Esophagus muscularis mucosa (tissue), 4 donors: ENCODE data around the gene CAPZB. TPM values are rescaled to one million over a fixed set of nuclear protein-coding genes. Genes with fewer than 3 reads are reported as not detected.

Experiments
- DNase-seq: peaks from one replicate; pipeline ENCODE4 v3.0.0-alpha.2; 2017; ENCODE audit errors: extremely low spot score
- H3K27ac ChIP-seq, 4 donors: fragments of 200-600 bp; sonication (generic); replicated peaks in 1 of 4; 1 replicate in 3 of 4; 2 replicates in 1 of 4; pipeline ENCODE4 v1.5.1; 2016 to 2019; ENCODE audit warnings: mild to moderate bottlenecking in 1 of 4
- H3K27me3 ChIP-seq, 4 donors: fragments of 200-600 bp; sonication (generic); one replicate each; pipeline versions ENCODE4 v1.5.1 to v1.6.0; 2016 to 2019
- H3K36me3 ChIP-seq, 4 donors: fragments of 200-600 bp; sonication (generic); one replicate each; pipeline ENCODE4 v1.5.1; 2016 to 2019
- H3K4me1 ChIP-seq, 4 donors: fragments of 200-600 bp; sonication (generic); one replicate each; pipeline ENCODE4 v1.5.1; 2016 to 2019
- H3K4me3 ChIP-seq, 4 donors: fragments of 200-600 bp; sonication (generic); 1 replicate in 2 of 4; 2 replicates in 2 of 4; pipeline ENCODE4 v1.5.1; 2016 to 2019; ENCODE audit warnings: mild to moderate bottlenecking in 4 of 4, moderate library complexity in 1 of 4
- H3K9me3 ChIP-seq, 4 donors: fragments of 200-600 bp; sonication (generic); 1 replicate in 3 of 4; 2 replicates in 1 of 4; pipeline ENCODE4 v1.5.1; 2016 to 2019
- EP300 ChIP-seq: sonication (generic); formaldehyde crosslinking; IDR thresholded peaks from one replicate; pipeline ENCODE4 v1.6.1; 2017; ENCODE audit warnings: antibody characterized with exemption
- POLR2A ChIP-seq: fragments of 450-650 bp; IDR thresholded peaks from one replicate; pipeline ENCODE4 v1.6.1; 2017; ENCODE audit warnings: antibody characterized with exemption, moderate library complexity, mild to moderate bottlenecking, low read depth
- POLR2AphosphoS5 ChIP-seq, 2 donors: sonication (generic); formaldehyde crosslinking; IDR thresholded peaks; one replicate each; pipeline ENCODE4 v1.6.1; 2017; ENCODE audit warnings: antibody characterized with exemption in 2 of 2
- WGBS: methylation state at CpG from one replicate; pipeline ENCODE4 v1.1.5; 2018; 5-methylcytosine and 5-hydroxymethylcytosine counted together
- intact Hi-C: fragments of 100-400 bp; cut with DNase I; formaldehyde crosslinking; loops from one replicate; pipeline ENCODE4 v1.15.1; 2023
- total RNA-seq, 4 donors: library from RNA; depleted of rRNA; stranded (reverse); fragments of >200 nt; gene quantifications; one replicate each; pipeline versions ENCODE4 v1.1.0 to v1.2.1, GENCODE V29; 2016
- TF ChIP-seq, protein P1 (sequence below), 3 experiments: fragments of 200-600 bp in 2 of 3; fragments of 450-650 bp in 1 of 3; sonication (generic) in 2 of 3; IDR thresholded peaks; one replicate each; pipeline ENCODE4 v1.5.1; 2017 to 2019; ENCODE audit warnings: antibody characterized with exemption in 3 of 3, mild to moderate bottlenecking in 2 of 3, moderate library complexity in 1 of 3

Gene CAPZB
- total RNA-seq, 4 donors from 2014 or later, result 186 to 261 (median 203) TPM

DNA sequence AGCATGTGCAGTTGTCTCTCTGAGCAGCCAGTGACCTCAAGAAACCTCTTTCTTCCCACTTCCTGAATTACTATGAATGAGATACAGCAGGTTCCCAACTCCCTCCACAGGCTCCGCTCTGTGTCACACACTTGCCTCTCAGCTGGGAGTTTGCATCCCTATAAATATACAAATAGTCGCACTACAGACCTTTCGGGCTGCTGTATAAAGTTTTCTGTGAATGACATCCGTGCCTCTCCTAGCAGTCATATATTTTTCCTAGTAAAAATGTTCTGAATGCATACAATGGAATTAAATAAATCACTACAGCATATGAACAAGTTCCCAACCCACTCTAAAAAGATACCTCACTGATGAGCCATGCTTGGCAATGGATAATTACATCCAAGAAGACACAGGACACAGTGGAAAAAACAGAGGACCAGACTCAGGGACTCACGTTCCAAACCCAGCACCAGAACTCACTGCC lies 66.8 kb downstream of the CAPZB start:
- Histone ChIP-seq H3K27ac (peak overlapping the region; percentile 88 to 97 (median 92)), H3K4me1 (peaks cover 84 to 100% (median 99%) of the 10 kb centered on the region in 4 donors), H3K4me3 (no peak overlapping the region), H3K36me3 (peaks cover 7 to 30% (median 12%) of the 10 kb centered on the region in 4 donors), H3K27me3 (no peaks in the 10 kb centered on the region), H3K9me3 (no peaks in the 10 kb centered on the region)
- 33% methylated on average over 5 of the region's 5 CpGs for WGBS
- TF ChIP-seq, protein P1, sequence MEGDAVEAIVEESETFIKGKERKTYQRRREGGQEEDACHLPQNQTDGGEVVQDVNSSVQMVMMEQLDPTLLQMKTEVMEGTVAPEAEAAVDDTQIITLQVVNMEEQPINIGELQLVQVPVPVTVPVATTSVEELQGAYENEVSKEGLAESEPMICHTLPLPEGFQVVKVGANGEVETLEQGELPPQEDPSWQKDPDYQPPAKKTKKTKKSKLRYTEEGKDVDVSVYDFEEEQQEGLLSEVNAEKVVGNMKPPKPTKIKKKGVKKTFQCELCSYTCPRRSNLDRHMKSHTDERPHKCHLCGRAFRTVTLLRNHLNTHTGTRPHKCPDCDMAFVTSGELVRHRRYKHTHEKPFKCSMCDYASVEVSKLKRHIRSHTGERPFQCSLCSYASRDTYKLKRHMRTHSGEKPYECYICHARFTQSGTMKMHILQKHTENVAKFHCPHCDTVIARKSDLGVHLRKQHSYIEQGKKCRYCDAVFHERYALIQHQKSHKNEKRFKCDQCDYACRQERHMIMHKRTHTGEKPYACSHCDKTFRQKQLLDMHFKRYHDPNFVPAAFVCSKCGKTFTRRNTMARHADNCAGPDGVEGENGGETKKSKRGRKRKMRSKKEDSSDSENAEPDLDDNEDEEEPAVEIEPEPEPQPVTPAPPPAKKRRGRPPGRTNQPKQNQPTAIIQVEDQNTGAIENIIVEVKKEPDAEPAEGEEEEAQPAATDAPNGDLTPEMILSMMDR (IDR thresholded peaks at IDR 0.05), result no peak
- TF ChIP-seq EP300 (no peak), POLR2AphosphoS5 (IDR thresholded peaks at IDR 0.05) (peak; percentile 51 to 76), POLR2A (no peak)
- intact Hi-C loops, result no loop called here
- DNase-seq, result no peak

DNA sequence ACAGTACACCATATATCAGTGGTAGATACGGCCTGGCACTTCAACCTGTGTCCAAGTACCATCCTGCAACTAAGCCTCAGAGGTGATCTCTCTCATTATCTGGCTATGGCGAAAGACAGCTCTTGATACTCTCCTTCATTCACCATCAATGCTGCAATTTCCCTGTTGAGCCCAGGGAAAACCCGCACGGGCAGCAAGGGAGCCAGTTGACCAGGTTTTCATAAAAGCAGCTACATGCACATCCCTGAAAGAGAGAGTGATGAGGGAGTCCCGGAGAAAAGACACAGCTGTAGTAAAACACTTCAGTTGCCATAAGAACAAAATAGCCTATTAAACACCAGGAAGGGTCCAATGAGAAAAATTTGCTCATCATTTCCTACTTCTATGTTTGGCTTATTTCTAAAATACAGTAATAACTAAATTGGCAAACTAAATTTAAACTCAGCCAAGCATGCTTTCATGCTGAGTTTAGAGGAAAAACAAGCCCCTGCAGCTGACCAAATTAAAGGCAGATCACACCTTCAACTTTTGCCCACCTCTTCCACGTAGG lies 68.3 kb downstream of the CAPZB start:
- TF ChIP-seq EP300, result no peak
- peak in 1 of 2 donors; percentile 13 for TF ChIP-seq POLR2AphosphoS5 (IDR thresholded peaks at IDR 0.05)
- H3K27me3 ChIP-seq, result no peaks in the 10 kb centered on the region
- peaks cover 7 to 31% (median 12%) of the 10 kb centered on the region in 4 donors for H3K36me3 ChIP-seq
- DNase-seq, result no peak
- H3K4me3 ChIP-seq, result no peak overlapping the region
- WGBS, result 46% methylated on average over 6 of the region's 6 CpGs
- intact Hi-C loops, result no loop called here
- H3K4me1 ChIP-seq, result peaks cover 85 to 100% (median 100%) of the 10 kb centered on the region in 4 donors
- no peaks in the 10 kb centered on the region for H3K9me3 ChIP-seq
- peak overlapping the region; percentile 88 to 97 (median 92) for H3K27ac ChIP-seq

DNA sequence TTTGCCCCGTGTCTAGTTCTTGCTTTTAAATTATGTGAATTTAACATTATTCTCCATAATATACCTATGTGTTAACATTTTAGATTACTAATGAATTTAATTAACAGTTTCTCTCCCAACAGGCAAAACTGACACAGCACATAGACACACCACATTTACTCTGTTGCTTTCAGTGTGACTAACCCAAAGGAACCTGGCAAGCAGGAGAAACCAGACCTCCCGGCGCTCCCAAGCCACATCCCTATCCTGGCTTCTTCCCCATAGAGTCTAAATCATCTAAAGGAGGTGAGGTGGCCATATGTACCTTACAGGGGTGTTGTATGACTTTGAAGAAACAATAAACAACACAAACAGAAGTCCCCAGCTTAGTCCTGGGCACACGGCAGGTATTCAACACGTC lies 69.2 kb downstream of the CAPZB start:
- Histone ChIP-seq H3K9me3 (no peaks in the 10 kb centered on the region), H3K4me1 (peaks cover 85 to 100% (median 100%) of the 10 kb centered on the region in 4 donors), H3K4me3 (no peak overlapping the region), H3K36me3 (peaks cover 7 to 36% (median 12%) of the 10 kb centered on the region in 4 donors), H3K27me3 (no peaks in the 10 kb centered on the region), H3K27ac (peak overlapping the region; percentile 88 to 97 (median 92))
- no peak for DNase-seq
- 67% methylated on average over 5 of the region's 5 CpGs for WGBS
- no peak for TF ChIP-seq POLR2AphosphoS5 (IDR thresholded peaks at IDR 0.05)
- no peak for TF ChIP-seq POLR2A
- TF ChIP-seq, protein P1 (IDR thresholded peaks at IDR 0.05), result no peak
- TF ChIP-seq EP300, result no peak
- intact Hi-C loops, result no loop called here

DNA sequence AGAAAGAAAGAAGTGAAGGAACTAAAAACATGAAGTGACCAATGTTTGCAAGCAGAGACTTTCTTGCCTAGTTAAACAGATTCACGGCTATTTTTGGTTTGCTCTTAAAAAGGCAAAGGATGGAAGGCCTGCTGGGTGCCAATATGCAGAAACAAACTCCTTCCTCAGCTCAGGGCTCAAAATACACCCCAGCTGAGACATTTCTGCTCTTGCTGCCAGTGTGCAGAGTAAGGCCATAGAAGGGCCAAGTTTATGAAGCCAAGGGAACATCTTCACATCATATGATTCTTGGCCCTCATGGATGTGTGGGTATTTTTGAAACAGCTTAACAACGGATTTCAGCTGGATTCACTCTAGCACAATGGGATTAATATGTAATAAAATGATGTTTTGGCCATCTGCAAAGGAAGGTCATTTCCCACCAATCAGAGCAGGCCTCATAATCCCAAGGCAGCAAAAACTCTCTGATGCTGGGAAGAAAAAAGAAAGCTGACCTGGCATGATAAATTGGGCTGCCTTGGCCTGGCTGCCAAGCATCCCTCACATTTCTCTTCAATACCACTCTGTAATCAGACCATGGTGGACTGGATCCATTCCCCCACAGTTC lies 70.7 kb downstream of the CAPZB start:
- intact Hi-C loops, result no loop called here

DNA sequence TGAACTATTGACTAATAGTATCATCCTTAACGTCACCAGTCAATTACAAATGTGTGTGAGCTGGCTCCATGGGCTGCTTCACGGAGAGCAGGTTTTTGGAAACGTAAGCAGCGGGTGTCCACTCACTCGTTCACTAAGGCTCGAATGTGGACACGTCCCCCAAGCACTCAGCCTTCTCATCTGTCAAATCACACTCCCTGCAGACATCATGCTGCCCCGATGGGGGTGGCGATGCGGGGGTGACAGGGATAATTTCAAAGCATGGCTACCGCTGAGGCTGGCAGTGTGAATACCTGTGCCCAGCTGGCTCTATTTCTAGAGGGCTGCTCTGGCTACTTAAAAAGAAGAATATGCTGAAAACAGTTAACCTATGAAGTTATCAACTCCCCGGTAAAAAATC lies 71.3 kb downstream of the CAPZB start:
- peaks cover 65 to 100% (median 99%) of the 10 kb centered on the region in 4 donors for H3K4me1 ChIP-seq
- no peak for TF ChIP-seq POLR2AphosphoS5 (IDR thresholded peaks at IDR 0.05)
- TF ChIP-seq, protein P1 (IDR thresholded peaks at IDR 0.05), result no peak
- no peak for TF ChIP-seq EP300
- TF ChIP-seq POLR2A, result no peak
- H3K4me3 ChIP-seq, result peak overlapping the region; percentile 2 to 35 (median 30)

More for the DNA sequence above, 70.7 kb downstream of the CAPZB start:
- Histone ChIP-seq H3K27me3 (no peaks in the 10 kb centered on the region), H3K4me3 (peak overlapping the region in 3 of 4 donors; percentile 30 to 35 (median 30)), H3K9me3 (no peaks in the 10 kb centered on the region), H3K4me1 (peaks cover 71 to 100% (median 99%) of the 10 kb centered on the region in 4 donors), H3K36me3 (peaks cover 7 to 29% (median 12%) of the 10 kb centered on the region in 4 donors), H3K27ac (peak overlapping the region; percentile 88 to 97 (median 92))
- TF ChIP-seq, protein P1 (IDR thresholded peaks at IDR 0.05), result no peak
- TF ChIP-seq EP300 (peak; percentile 37), POLR2AphosphoS5 (IDR thresholded peaks at IDR 0.05) (peak; percentile 86 to 95)
- WGBS, result 22% methylated on average over 2 of the region's 2 CpGs
- DNase-seq, result no peak

More for the DNA sequence above, 71.3 kb downstream of the CAPZB start:
- intact Hi-C loops, result no loop called here
- Histone ChIP-seq H3K27ac (peak overlapping the region; percentile 88 to 97 (median 92)), H3K36me3 (peaks cover 1 to 23% (median 7%) of the 10 kb centered on the region in 4 donors), H3K27me3 (no peaks in the 10 kb centered on the region), H3K9me3 (no peaks in the 10 kb centered on the region)
- 59% methylated on average over 12 of the region's 12 CpGs for WGBS
- no peak for DNase-seq
